GM18498 (cell line): ENCODE data around the gene CUBN.

Experiments used
- ATAC-seq: cut with Tn5 transposase; IDR thresholded peaks from one replicate; pipeline ENCODE4 v1.9.1; 2021; ENCODE audit warnings: mild to moderate bottlenecking, moderate library complexity; ENCODE audit not compliant: unreplicated experiment

CUBN gene

DNA sequence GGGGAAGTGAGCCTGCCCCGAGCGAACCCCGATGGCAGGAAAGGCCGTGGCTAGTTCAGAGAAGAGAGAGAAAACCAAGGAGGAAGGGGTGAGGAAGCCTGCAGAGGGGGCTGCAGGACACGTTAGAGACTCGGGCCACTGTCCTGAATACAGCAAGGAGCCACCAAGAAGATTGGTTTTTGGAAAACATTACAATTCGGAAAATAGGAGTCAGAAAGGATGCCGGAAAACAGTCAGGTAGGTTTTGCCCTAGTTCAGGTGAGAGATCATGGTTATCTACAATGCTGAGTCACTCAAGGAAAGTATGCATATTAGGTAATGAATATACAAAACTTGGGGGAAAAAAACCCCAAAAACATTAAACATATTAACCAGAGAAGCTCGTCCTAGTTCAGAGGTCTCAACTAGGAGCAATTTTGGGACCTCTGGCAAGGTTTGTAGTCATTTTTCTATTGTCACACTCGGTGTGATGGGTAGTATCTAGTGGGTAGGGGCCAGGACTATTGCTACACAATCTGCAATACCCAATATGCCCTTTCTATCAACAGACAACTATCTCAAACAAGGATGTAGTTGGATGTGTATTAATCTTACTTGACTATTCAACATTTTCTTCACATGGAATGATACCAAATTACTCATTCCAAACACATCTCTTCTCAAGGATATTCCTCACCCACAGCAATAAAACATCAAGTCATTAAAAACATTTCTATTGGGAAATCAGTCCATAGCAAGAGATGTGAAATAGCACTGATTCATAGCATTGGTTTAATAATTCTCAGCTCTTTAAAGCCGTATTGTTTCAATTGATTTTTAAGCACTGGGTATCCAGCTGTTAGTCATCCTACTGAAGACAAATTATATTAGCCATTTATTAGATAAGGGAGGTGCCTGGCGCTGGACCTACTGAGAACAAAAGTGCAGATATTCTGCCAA is 238.0 kb downstream of the CUBN start:
- no peak for ATAC-seq

- no peak for ATAC-seq
These were observed 238.9 kb downstream of the CUBN start for GRCh38 chr10:16890691-16891090.

DNA sequence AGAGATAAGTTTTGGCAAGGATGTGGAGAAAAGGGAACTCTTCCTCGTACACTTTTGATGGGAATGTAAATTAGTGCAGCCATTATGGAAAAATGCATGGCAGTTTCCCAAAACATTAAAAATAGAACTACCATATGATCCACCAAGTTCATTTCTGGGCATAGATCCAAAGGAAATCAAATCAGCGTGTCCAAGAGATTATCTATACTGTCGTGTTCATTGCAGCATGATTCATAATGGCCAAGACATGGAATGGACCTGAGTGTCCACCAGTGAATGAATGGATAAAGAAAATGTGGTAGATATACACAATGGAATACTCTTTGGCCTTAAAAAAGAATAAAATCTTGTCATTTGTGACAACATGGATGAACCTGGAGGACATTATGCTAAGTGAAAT is 242.0 kb downstream of the CUBN start:
- no peak for ATAC-seq

GRCh38 chr10:16886031-16886430 is 243.6 kb downstream of the CUBN start:
- ATAC-seq = no peak

DNA sequence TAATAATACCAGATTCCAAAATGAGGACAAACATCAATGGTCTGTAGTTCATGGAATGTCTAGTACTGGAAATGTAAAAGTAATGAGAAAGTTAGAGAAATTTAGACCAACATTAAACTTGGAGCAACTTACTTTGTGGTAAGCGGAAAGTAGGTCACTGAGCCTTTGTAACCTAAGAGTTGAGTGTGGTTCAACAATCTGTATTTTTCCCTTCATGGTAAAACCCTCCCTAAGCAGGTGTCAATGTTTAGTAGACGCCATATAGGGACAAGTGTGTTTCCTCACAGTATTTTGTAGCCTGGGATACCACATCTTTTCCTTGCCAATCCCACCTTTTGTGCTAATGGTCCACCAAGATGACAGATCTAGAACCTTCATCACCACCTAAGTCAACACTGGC is 245.1 kb downstream of the CUBN start:
- ATAC-seq = no peak

DNA sequence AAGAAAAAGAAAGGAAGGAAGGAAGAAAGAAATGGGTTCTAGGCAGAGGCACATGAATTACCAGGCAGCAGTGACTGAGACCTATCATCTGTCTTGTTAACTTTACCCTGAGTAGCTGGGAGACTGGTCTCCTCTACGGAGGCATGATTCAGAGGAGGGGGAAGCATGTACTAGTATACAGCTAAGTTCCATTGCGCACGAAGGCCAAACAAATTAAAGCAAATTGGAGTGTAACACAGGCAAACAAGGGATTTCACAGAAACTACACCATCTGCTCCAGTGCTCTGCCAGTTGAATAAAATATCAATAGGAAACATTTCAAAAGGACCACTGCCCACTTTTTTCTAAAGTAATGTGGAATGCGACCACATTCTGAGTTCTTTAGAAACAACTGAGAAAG is 246.5 kb downstream of the CUBN start:
- ATAC-seq = no peak

- no peak for ATAC-seq
These were observed 259.3 kb downstream of the CUBN start for GRCh38 chr10:16870331-16870730.

DNA sequence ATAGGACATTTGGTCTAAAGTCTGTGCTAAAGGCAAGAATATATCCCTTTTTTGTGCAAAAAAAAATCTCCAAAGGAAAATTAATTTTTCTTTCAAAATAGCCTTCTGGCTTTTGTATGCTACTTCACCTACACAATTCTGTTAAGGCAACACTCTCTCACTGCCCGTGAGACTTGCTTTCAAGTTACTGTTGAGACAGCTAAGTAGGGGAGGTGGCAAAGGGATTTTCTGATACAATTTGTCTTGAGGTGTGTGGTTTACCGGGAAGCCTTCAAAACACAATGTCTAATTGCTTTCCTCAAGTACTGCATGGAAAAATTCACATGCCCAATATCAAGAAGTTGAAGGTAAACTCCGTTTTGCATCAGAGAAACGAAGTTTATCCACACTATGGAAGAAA is 261.6 kb downstream of the CUBN start:
- ATAC-seq = no peak

DNA sequence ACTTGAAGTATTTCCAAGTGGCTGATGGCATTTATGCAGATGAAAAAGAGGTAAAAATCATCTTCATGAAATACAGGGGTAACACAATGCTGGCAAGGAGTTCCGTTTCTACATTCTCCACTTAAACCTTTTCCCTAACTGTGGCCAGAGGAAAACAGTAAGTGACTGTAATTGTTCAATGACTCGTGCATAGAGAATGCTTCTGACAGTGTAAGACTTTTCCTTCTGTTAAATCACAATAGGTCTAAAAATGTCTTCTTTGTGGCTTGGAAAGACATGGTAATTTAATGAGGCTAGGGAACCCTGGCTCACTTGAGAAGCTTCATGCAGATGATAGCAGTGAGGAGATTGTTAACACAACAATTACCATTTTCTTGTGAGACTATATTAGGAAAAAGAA is 262.1 kb downstream of the CUBN start:
- no peak for ATAC-seq

DNA sequence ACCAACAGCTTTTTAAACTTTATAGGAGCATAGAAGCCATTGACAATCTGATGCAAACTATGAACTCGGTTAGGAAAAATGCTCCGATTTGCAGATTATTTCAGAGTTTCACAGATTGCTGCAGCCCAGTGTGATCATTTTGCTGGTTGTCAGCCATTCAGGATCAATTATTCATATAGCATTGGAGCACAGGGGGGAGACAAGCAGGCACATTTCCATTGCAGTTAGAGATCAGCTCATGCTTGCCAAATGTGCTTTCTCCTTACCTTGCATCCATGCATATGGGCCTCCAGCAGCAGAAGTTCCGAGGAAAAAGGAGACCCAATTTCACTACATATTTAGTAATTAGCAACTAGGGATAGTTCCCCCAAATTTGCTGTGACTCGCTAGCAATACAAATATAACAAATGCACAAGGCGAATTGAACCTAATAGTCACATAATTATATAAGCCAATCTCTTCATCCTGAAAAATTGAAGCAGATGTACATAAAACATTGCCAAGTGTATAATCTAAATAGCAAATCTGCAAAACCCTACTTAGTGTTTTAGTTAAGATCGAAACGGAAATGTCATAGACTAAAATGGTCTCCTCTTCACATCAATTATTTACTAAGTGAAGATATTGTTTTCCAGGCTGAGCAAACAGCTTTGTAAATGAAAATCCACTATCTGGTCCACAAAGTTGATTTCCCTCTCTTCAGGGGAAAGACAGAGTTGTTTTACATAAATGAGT is 262.9 kb downstream of the CUBN start:
- no peak for ATAC-seq

DNA sequence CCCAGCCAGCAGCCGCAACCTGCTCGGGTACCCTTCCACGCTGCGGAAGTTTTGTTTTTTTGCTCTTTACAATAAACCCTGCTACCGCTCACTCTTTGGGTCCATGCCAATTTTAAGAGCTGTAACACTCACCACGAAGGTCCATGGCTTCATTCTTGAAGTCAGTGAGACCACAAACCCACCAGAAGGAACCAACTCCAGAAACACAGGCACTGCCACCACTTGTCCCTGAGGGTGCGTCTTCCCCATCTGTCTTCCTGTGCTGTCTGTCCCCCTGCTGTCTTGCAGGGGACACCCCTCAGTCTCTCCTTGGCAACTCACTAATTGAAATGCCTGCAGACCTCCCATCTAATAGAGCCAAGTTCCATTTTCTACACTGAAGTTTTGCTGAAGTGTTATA is 263.8 kb downstream of the CUBN start:
- ATAC-seq = no peak

DNA sequence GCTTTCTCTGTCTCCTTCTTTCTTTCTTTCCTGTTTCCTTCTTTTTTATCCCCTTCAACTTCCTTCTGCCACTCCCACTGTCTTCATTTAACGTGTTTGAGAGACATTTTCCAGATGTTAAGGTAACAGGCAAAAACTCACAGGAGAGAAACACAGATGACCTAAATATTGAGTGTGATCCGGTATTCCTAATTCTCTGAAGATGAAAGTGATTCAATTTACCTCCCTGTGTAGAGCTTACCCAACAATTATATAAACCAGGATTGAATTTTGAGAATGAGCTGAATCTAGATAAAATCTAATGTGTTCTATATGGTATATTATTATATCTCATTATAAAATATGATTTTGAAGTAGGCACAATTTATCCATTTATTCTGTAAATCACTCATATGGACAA is 265.8 kb downstream of the CUBN start:
- ATAC-seq = no peak

DNA sequence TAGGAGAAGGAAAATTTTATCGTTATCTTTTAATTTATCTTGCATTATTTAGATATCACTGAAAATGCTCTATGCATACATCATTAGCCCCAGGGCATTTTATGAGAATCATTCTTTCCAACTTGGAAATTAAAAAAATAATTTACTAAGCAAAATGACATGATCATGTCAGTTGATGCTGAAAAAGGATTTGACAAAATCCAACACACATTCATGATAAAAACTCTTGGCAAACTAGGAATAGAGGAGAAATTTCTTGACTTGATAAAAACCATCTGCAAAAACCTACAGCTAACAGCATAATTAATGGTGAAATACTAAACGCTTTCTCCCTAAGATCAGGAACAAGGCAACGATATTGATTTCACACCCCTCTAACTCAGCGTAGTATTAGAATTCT is 272.2 kb downstream of the CUBN start:
- ATAC-seq = no peak

DNA sequence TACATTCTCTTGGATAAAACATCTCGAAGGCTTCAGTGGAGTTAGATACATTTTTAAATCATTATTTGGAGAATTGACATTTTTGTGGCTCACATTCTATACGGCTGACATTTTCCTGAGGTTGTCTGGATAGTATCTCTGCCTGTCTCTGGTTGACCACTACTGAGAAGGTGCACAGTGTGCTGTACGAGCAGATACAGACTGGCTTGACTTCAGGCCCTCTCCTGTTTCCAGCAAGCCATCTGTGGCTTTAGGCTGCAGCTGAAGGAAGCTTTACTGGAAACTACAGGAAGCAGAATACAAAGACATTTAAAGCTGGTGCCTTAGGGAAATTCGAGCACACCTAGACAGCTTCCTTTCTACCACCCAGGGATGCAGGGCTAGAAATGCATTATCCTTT is 273.0 kb downstream of the CUBN start:
- ATAC-seq = no peak

DNA sequence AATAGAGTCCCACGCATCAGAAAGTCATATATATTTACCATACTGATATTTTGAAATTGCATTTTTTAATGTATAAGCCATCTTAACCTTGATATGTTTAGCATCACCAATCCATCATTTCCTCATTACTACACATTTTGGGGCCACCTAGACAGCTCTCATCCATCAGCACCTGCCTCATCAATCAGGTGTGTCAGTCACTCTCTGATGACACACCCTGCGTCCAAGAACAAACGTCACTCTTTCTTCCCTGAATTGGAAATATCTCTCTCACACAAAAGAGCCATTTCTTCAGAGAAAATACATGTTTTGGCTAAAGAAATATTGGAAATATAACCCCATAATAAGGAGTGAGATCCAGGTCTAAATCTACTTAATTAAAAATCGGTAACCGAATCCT is 273.5 kb downstream of the CUBN start:
- ATAC-seq = no peak

- ATAC-seq = no peak
These were observed 275.0 kb downstream of the CUBN start for GRCh38 chr10:16854623-16855022.

DNA sequence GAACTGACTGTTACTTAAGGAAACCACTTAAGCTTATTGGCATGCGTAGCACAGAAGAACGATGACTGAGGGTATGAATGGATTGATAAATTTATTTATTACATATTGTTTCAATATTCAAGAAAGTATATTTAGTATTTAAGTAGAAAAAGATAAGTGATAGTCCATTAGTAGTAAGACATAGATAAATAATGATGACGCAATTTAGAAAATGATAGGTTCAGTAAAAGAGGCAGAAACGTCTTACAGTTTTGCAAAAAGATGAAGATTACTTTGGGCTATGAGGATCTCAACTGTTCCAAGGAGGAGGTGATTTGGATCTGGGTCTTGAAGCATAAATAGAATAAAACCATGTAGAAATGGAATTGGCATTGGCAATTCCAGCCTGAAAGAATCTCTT is 275.8 kb downstream of the CUBN start:
- no peak for ATAC-seq

DNA sequence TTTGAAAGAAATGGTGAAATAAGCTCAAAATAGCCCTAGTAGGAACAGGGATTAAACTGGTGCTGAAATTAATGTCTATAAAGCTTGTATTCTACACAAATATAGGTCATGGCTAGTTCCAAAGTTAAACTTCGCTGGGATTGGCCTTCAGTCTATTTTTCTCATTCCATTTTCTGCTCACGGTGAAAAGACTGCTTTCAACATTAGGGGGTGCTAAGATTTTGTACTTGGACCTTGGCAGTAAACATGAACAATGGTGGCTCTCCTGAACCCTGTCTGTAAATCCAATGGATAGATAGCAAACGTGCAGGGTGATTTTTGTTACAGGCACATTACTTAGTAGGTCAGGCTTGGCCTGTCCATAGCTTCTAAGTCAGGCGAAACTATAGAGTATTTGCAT is 276.4 kb downstream of the CUBN start:
- no peak for ATAC-seq

DNA sequence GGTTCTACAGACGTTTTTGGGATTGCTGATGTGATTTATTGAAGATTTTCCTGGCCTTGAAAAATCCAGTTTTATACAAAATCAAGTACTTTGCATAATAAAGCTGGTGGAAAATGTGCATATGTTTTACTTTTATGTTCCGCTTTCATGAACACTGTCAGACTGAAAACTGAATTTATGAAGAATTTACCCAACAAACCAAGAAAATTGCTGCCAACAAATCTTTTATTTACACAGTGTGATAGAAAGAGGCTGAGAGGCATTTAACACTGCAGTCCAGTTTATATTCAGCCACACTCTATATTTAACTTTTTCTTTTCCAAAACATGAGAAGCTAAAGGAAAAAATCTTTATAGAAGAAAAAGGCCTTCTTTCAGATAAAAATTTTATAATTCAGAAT is 277.0 kb downstream of the CUBN start:
- ATAC-seq = no peak

DNA sequence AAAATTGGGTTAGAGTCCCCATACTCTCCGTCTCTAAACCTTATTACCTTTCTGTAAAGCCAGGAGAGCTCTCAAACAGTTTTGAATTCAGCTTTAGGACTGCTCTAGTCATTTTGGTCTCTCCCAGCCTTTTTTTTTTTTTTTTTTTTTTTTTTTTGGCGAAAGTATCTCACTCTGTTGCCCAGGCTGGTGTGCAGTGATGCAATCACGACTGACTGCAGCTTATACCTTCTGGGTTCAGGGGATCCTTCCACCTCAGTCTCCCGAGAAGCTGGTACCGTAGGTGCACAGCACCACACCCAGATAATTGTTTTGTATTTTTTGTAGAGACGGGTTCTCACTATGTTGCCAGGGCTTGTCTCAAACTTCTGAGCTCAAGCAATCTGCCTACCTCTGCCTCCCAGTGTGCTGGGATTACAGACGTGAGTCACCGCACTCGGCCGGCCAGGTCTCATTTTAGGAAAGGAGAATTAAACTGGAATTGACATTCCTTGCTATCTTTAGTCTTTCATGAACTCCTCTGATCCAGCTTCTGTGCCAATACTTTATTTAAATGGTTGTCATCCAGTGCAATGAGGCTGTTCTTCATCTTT is 281.0 kb downstream of the CUBN start:
- no peak for ATAC-seq

- ATAC-seq = no peak
These were observed 282.0 kb downstream of the CUBN start for GRCh38 chr10:16847644-16848043.

DNA sequence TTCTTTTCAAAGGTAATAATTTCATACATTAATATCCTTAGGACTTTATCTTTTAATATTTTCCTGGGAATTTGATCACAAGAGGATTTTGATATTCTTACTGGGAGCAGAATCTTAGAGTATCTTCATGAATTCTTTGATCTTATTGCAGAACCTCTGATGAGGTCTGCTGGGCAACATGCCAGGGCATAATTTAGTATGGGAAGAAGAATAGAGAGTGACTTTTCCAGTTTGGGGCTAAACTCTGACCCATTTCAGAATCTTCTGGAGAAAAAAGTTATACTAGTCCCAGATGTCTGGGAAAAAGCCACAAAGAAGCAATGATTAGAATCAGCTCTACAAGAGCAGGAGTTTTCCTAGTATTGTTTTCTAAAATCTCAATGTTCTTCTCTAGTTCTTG is 284.4 kb downstream of the CUBN start:
- no peak for ATAC-seq
